Activated T-helper 17 cell treated with anti-CD3 and anti-CD28 coated beads, Interleukin-2, amount 50 U/mL, for 72 hours (primary cell): ENCODE data around the gene SYVN1. TPM values are rescaled to one million over a fixed set of nuclear protein-coding genes. Genes with fewer than 3 reads are reported as not detected.

Experiments
- ATAC-seq: fragments of 150-1000 bp; cut with Tn5 transposase; replicated peaks from 2 replicates; pipeline ENCODE4 v1.10.0; 2021; ENCODE audit warnings: mild to moderate bottlenecking, moderate library complexity
- H3K27ac Mint-ChIP-seq: one replicate; pipeline ENCODE4 v1.8.0; 2022; ENCODE audit warnings: mixed read lengths
- H3K27me3 Mint-ChIP-seq: one replicate; pipeline ENCODE4 v1.8.0; 2022; ENCODE audit warnings: mixed read lengths
- H3K36me3 Mint-ChIP-seq: one replicate; pipeline ENCODE4 v1.8.0; 2022; ENCODE audit warnings: low read depth, mild to moderate bottlenecking, mixed read lengths
- H3K4me1 Mint-ChIP-seq: one replicate; pipeline ENCODE4 v1.8.0; 2022; ENCODE audit warnings: mixed read lengths
- H3K4me3 Mint-ChIP-seq: one replicate; pipeline ENCODE4 v1.8.0; 2022; ENCODE audit warnings: mild to moderate bottlenecking, mixed read lengths
- H3K9me3 Mint-ChIP-seq: one replicate; pipeline ENCODE4 v1.8.0; 2022; ENCODE audit warnings: mixed read lengths
- total RNA-seq, 2 donors: library from RNA; stranded (reverse); gene quantifications; one replicate each; pipeline ENCODE4 v1.2.3, GENCODE V29; 2022

The SYVN1 gene
- total RNA-seq, 2 donors from 2014 or later: 28.9 to 30.8 TPM

DNA sequence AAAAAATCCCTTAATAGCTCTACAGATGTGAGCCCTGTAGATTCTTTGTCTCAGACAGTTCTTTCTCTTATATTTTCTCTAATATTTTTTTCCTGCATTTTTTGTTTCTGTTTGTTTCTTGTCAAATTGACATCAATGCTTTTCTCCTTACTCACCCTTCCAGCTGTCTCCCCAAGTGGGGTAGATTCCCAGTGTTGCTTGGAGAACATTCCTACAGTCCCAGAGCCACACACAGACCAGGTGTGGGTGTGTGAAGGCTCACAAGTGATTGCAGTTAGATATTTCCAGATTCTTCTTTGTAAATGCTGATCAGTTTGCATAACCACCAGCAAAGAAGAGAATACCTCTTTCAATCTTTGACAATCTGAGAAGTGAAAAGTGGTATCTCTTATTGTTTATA is 30.8 kb downstream of the SYVN1 start:
- Mint-ChIP-seq H3K4me3 (no peak overlapping the region), H3K36me3 (peaks cover 53% of the 10 kb centered on the region), H3K9me3 (no peaks in the 10 kb centered on the region), H3K27me3 (no peaks in the 10 kb centered on the region), H3K4me1 (peaks cover 9% of the 10 kb centered on the region), H3K27ac (peak overlapping the region; percentile 78)
- no peak for ATAC-seq

DNA sequence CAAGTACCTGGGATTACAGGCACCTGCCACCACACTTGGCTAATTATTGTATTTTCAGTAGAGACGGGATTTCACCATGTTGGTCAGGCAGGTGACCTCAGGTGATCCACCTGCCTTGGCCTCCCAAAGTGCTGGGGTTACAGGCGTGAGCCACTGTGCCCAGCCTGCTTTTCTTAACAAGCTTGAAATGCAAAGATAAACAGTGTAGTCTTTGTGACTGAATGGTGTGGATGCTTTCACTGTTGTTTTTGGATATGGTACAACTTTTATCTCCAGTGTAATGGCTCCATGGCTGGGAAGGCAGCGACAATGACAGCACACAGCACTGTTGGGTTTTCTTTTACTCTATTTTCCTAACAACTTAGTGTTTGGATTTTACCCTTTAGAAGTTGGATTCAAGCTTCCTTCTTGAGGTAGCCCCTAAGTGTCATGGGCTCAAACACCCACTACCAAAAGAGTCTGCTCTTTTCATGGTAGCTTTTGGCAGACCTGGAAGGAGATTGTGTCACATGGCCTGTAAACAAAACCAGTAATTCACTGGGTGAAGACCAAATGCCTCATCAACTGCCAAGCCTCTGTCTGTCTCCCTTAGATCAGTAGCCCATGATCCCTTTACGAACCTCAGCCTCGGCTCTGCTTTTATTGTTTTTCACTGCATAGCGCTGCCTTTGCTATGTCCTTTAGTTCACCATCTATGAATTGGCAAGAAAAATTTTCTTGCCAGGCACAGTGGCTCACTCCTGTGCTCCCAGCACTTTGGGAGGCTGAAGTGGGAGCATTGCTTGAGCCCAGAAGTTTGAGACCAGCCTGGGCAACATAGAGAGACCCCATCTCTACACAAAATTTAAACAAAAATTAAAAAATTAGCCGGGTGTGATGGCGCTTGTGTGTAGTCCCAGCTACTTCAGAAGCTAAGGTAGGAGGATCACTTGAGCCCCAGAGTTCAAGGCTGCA is 31.9 kb downstream of the SYVN1 start:
- Mint-ChIP-seq H3K27me3 (no peaks in the 10 kb centered on the region), H3K4me1 (peaks cover 13% of the 10 kb centered on the region), H3K36me3 (peaks cover 63% of the 10 kb centered on the region), H3K9me3 (no peaks in the 10 kb centered on the region), H3K4me3 (no peak overlapping the region), H3K27ac (no peak overlapping the region)
- ATAC-seq: no peak

DNA sequence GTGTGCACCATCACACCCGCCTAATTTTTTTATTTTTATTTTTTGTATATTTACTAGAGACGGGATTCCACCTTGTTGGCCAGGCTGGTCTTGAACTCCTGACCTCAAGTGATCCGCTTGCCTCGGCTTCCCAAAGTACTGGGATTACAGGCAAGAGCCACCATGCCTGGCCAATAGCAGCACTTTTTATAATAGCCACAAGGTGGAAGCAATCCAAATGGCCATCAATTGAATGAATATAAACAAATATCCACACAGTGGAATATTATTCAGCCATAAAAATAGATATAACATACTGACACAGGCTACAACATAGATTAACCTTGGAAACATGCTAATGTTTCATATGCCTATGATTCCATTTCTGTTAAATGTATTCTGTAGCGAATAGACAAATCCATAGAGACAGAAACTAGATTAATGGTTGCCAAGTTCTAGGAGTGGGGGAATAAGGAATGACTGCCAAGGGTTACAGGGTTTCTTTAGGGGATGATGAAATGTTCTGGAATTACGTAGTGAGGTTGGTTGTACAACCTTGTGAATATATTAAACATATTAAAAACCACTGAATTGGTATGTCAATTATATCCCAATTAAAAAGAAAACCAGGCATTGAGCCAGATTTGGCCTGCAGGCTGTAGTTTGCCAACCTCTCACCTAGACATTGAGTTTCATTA is 33.5 kb downstream of the SYVN1 start:
- H3K36me3 Mint-ChIP-seq: peaks cover 55% of the 10 kb centered on the region
- H3K9me3 Mint-ChIP-seq: no peaks in the 10 kb centered on the region
- H3K27ac Mint-ChIP-seq: no peak overlapping the region
- ATAC-seq: no peak
- no peaks in the 10 kb centered on the region for H3K27me3 Mint-ChIP-seq
- peaks cover 11% of the 10 kb centered on the region for H3K4me1 Mint-ChIP-seq
- H3K4me3 Mint-ChIP-seq: no peak overlapping the region

DNA sequence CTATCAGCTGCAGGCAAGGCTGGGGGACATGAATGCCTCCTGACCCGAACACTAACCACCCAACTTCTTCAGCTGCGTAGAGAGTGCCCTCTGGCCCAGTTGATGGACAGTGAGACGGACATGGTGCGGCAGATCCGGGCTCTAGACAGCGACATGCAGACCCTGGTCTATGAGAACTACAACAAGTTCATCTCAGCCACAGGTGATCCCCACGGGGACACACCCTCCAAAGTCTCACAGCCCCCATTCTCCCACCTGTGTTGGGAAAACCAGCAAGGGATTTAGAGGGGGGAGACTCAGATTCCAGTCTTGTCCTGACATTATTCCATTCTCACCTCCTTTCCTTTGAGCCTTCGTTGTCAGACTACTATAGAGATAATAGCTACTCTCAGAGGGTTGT is 37.4 kb downstream of the SYVN1 start:
- peak overlapping the region; percentile 84 for H3K4me3 Mint-ChIP-seq
- H3K9me3 Mint-ChIP-seq: no peaks in the 10 kb centered on the region
- H3K27ac Mint-ChIP-seq: peak overlapping the region; percentile 88
- peaks cover 25% of the 10 kb centered on the region for H3K36me3 Mint-ChIP-seq
- no peaks in the 10 kb centered on the region for H3K27me3 Mint-ChIP-seq
- peak; percentile 0 for ATAC-seq
- peaks cover 13% of the 10 kb centered on the region for H3K4me1 Mint-ChIP-seq

DNA sequence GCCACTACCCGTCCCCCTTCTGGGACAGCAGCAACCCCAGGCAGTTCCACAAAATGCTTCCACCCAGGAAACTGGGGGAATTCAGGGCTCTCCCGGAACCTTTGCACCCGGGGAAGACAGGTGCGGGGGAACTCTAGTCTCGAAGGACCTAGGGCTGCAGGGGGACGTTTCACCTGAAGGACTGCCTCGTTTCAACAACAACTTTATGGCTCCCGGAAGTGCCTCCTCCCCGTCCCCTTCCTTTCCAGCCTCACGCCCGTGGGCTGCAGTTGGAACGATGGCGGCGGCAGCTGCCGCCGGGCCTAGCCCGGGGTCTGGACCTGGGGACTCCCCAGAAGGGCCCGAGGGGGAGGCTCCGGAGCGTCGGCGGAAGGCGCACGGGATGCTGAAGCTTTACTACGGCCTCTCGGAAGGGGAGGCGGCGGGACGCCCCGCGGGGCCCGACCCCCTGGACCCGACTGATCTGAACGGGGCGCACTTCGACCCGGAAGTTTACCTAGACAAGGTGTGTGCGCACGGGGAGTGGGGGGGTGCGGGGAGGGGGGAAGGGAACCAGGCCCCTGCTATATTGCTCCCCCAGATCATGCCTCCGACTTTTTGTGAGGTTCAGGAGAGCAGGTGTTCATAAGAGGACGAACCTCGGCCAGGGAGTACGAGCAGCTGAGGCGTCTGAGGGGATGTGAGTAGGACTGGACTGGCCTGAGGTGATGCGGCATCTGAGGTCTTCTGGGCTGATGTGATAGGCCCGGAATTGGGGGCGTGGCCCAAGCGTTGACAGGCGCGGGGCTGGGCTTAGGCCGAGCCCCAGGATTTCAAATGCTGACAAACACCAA is 38.1 kb downstream of the SYVN1 start, which contains the start of gene VPS51:
Gene VPS51, plus strand, starts transcription at position 241 of the 833 bp plus-strand sequence. Its CDS starts 37 bp downstream, at position 278.
- Mint-ChIP-seq H3K27ac (peak within 1 kb of the TSS; percentile 88), H3K36me3 (peaks cover 25% of the 10 kb centered on the region), H3K4me1 (peaks cover 13% of the 10 kb centered on the region), H3K9me3 (no peaks in the 10 kb centered on the region), H3K4me3 (peak within 1 kb of the TSS; percentile 84), H3K27me3 (no peaks in the 10 kb centered on the region)
- peak; percentile 100 for ATAC-seq

DNA sequence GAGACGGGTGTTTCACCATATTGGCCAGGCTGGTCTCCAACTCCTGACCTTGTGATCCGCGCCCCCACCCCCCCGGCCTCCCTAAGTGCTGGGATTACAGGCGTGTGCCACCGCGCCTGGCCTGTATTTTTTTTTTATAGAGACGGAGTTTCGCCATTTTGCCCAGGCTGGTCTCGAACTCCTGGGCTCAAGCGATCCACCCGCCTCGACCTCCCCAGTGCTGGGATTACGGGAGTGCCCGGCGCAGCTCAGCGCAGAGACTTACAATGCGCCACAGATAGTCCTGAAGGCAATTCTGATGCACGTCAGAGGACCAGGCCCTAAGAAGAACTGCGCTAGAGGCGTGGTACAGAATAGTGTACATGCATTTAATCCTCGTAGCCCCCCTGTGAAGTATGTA is 38.9 kb downstream of the SYVN1 start:
- Mint-ChIP-seq H3K9me3 (no peaks in the 10 kb centered on the region), H3K4me3 (peak overlapping the region; percentile 84), H3K27ac (peak overlapping the region; percentile 88), H3K4me1 (peaks cover 13% of the 10 kb centered on the region), H3K36me3 (peaks cover 21% of the 10 kb centered on the region), H3K27me3 (no peaks in the 10 kb centered on the region)
- no peak for ATAC-seq

DNA sequence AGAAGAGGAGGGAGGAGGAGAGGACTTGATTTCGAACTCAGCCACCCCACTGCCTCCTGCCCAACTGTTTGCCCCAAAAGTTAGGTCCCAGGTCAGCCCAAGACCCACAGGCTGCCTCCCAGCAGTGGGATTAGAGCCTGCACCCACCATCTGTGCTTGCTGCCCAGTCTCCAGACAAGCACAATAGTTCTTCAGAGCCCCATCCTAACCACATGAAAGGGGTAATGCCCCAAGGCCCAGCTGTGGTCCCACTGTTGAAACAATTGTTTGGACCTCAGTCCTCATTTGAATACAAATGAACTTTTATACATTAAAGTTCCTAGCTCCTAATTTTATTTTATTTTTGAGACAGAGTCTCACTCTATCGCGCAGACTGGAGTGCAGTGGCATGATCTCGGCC is 43.7 kb downstream of the SYVN1 start:
- no peaks in the 10 kb centered on the region for H3K27me3 Mint-ChIP-seq
- H3K4me3 Mint-ChIP-seq: no peak overlapping the region
- H3K27ac Mint-ChIP-seq: no peak overlapping the region
- no peaks in the 10 kb centered on the region for H3K9me3 Mint-ChIP-seq
- ATAC-seq: no peak
- H3K4me1 Mint-ChIP-seq: peaks cover 9% of the 10 kb centered on the region
- peaks cover 34% of the 10 kb centered on the region for H3K36me3 Mint-ChIP-seq

DNA sequence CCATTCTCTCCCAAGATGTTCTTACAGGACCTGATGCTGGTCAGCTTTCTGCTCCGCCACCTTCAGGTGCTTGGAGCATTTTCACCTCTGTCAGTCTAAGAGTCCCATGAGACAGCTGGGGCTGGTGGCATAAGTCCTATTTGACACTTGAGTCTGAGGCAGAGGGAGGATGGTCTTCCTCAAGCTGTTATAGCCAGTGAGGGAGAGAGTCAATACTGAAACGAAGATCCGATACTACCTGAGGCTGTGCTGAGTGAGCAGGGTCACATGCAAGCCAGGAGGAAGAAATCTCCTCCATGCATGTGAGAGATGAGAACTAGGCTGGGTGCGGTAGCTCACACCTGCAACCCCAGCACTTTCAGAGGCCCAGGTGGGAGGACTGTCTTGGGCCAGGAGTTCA is 44.7 kb downstream of the SYVN1 start:
- Mint-ChIP-seq H3K9me3 (no peaks in the 10 kb centered on the region), H3K27ac (peak overlapping the region; percentile 33), H3K27me3 (no peaks in the 10 kb centered on the region), H3K36me3 (peaks cover 43% of the 10 kb centered on the region), H3K4me3 (no peak overlapping the region), H3K4me1 (peaks cover 11% of the 10 kb centered on the region)
- no peak for ATAC-seq

DNA sequence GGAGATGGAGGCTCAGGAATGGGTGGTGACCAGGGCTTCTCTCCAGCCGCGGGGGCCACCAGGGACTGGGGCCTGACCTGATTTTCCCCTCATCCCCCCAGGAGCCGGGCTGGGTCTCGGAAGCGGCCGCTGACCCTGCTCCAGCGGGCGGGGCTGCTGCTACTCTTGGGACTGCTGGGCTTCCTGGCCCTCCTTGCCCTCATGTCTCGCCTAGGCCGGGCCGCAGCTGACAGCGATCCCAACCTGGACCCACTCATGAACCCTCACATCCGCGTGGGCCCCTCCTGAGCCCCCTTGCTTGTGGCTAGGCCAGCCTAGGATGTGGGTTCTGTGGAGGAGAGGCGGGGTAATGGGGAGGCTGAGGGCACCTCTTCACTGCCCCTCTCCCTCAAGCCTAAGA is 46.5 kb downstream of the SYVN1 start:
- peaks cover 61% of the 10 kb centered on the region for H3K36me3 Mint-ChIP-seq
- ATAC-seq: no peak
- no peaks in the 10 kb centered on the region for H3K9me3 Mint-ChIP-seq
- no peaks in the 10 kb centered on the region for H3K27me3 Mint-ChIP-seq
- H3K4me3 Mint-ChIP-seq: no peak overlapping the region
- no peak overlapping the region for H3K27ac Mint-ChIP-seq
- peaks cover 25% of the 10 kb centered on the region for H3K4me1 Mint-ChIP-seq

DNA sequence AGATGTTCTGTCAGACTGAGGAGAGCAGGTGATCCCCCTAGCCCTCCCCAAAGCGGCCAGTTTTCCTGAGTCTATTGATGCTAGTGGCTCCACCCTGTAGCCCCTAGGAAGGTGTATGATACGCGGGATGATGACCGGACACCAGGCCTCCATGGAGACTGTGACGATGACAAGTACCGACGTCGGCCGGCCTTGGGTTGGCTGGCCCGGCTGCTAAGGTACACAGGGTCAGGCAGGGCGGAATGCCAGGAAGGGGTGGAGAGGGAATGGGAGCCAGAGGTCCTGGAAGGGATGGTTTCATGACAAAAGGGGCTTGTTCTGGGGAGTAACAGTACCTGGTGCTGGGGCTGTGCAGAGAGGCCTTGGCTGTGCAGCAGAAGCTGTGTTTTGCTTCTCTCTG is 47.1 kb downstream of the SYVN1 start:
- no peaks in the 10 kb centered on the region for H3K9me3 Mint-ChIP-seq
- ATAC-seq: no peak

DNA sequence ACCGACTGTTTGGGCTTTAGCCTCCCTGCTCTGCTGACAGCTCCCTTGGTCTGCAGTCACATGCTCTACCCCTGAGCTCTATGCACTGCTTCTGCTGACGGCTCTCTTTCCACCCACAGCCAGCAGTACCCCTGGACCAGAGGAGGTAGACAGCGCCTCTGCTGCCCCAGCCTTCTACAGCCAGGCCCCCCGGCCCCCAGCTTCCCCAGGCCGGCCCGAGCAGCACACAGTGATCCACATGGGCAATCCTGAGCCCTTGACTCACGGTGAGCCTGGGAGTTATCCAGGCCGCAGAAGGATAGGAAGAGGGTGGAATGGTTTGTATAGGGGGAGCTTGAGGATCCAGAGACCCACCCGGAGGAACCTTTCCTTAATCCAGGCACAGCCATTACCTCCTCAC is 47.5 kb downstream of the SYVN1 start:
- Mint-ChIP-seq H3K9me3 (no peaks in the 10 kb centered on the region), H3K27ac (no peak overlapping the region), H3K4me1 (peaks cover 28% of the 10 kb centered on the region), H3K27me3 (no peaks in the 10 kb centered on the region), H3K4me3 (no peak overlapping the region), H3K36me3 (peaks cover 70% of the 10 kb centered on the region)
- no peak for ATAC-seq

More for the DNA sequence above, 47.1 kb downstream of the SYVN1 start:
- Mint-ChIP-seq H3K27ac (no peak overlapping the region), H3K27me3 (no peaks in the 10 kb centered on the region), H3K4me3 (no peak overlapping the region), H3K4me1 (peaks cover 28% of the 10 kb centered on the region), H3K36me3 (peaks cover 67% of the 10 kb centered on the region)

DNA sequence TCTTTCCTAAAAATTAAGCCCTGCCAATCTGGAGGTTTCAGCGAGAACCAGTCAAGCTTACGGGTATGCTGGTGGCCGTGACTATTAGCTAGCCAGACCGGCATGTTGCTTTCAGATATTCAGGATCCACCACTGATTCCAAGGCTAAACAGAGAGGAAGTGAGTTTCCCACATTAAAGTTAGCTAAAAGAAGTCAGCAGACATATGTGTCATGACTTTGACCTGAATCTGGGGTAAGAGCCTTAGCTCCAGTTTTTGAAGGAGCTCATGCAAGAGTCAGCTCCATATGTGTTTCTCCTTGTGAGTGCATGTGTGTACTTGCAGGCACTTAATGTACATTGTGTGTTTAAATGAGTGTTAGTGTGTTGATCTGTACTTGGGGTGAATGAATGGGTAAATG is 48.9 kb downstream of the SYVN1 start:
- H3K36me3 Mint-ChIP-seq: peaks cover 84% of the 10 kb centered on the region
- H3K27ac Mint-ChIP-seq: peak overlapping the region; percentile 98
- no peaks in the 10 kb centered on the region for H3K9me3 Mint-ChIP-seq
- H3K4me3 Mint-ChIP-seq: peak overlapping the region; percentile 98
- no peaks in the 10 kb centered on the region for H3K27me3 Mint-ChIP-seq
- ATAC-seq: no peak
- peaks cover 33% of the 10 kb centered on the region for H3K4me1 Mint-ChIP-seq

DNA sequence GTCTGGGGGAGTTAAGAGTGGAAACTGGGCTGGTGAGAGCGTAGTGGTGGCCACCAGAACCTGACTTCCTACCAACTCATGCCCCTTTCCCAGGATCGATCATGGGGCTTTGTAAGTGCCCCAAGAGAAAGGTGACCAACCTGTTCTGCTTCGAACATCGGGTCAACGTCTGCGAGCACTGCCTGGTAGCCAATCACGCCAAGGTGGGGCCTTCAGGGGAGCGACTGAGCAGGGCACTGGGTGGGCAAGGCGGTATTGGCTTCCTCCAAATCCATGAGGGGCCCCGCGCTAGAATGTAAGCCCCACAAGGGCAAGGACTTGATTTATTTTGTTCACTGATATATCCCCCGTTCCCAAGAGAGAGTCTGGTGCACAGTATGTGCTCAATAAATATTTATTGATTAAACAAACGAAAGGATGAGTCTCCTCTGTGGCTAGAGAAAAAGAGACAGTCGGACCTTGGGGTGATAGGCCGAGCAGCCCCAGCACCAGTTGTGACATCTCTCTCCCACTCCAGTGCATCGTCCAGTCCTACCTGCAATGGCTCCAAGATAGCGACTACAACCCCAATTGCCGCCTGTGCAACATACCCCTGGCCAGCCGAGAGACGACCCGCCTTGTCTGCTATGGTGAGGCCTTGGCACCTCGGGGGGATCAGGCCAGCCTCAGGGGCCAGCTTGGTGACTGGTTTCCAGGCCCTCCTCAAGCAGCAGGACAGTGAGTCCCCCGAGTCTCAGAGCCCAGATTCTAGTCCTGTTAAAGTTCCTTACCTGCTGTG is 49.5 kb downstream of the SYVN1 start:
- no peaks in the 10 kb centered on the region for H3K9me3 Mint-ChIP-seq
- peak overlapping the region; percentile 98 for H3K4me3 Mint-ChIP-seq
- ATAC-seq: no peak
- no peaks in the 10 kb centered on the region for H3K27me3 Mint-ChIP-seq
- peak overlapping the region; percentile 98 for H3K27ac Mint-ChIP-seq
- H3K36me3 Mint-ChIP-seq: peaks cover 90% of the 10 kb centered on the region
- peaks cover 33% of the 10 kb centered on the region for H3K4me1 Mint-ChIP-seq
